Mesenchymal stem cell (in vitro differentiated cells and primary cell): ENCODE measurements around the gene GLTP.
A peak's percentile ranks its signal among the peaks of the same experiment; 100 is the strongest.

Experiments
- DNase-seq: peaks from one replicate; pipeline ENCODE4 v3.0.0-alpha.2; 2013
- H2AFZ ChIP-seq: one replicate; pipeline ENCODE4 v1.6.1; 2013; ENCODE audit warnings: low read depth, mild to moderate bottlenecking, control low read depth, inconsistent platforms, low read length, moderate library complexity
- H2AK5ac ChIP-seq: 2 replicates; pipeline ENCODE4 v1.6.1; 2013; ENCODE audit warnings: low read length, moderate library complexity, mild to moderate bottlenecking, inconsistent platforms; ENCODE audit not compliant: severe bottlenecking
- H2BK120ac ChIP-seq: one replicate; pipeline ENCODE4 v1.6.1; 2013; ENCODE audit warnings: low read depth, mild to moderate bottlenecking, inconsistent platforms, low read length, moderate library complexity
- H2BK12ac ChIP-seq, 2 experiments: one replicate each; pipeline ENCODE4 v1.6.1; 2013; ENCODE audit warnings: inconsistent platforms in 2 of 2, low read length in 2 of 2, mild to moderate bottlenecking in 2 of 2, moderate library complexity in 2 of 2, control low read depth in 1 of 2
- H2BK15ac ChIP-seq: one replicate; pipeline ENCODE4 v1.6.1; 2013; ENCODE audit warnings: mild to moderate bottlenecking, low read depth, inconsistent platforms; ENCODE audit not compliant: poor library complexity, severe bottlenecking
- H2BK5ac ChIP-seq: 2 replicates; pipeline ENCODE4 v1.6.1; 2013; ENCODE audit warnings: low read depth, mild to moderate bottlenecking, low read length, control low read depth, inconsistent platforms; ENCODE audit not compliant: poor library complexity, severe bottlenecking
- H3K14ac ChIP-seq, 2 experiments: one replicate each; pipeline ENCODE4 v1.6.1; 2013; ENCODE audit warnings: inconsistent platforms in 2 of 2, low read length in 2 of 2, control low read depth in 1 of 2, mild to moderate bottlenecking in 1 of 2, moderate library complexity in 1 of 2
- H3K18ac ChIP-seq, 2 experiments: one replicate each; pipeline ENCODE4 v1.6.1; 2013; ENCODE audit warnings: inconsistent platforms in 2 of 2, low read length in 2 of 2, control low read depth in 1 of 2, low read depth in 1 of 2, mild to moderate bottlenecking in 1 of 2
- H3K23ac ChIP-seq, 2 experiments: one replicate each; pipeline ENCODE4 v1.6.1; 2013; ENCODE audit warnings: inconsistent platforms in 2 of 2, low read length in 2 of 2, mild to moderate bottlenecking in 2 of 2, moderate library complexity in 2 of 2, control low read depth in 1 of 2
- H3K27ac ChIP-seq: 2 replicates; pipeline ENCODE4 v1.5.1; 2013; ENCODE audit warnings: mild to moderate bottlenecking, moderate library complexity, low read length, control low read depth, inconsistent platforms; ENCODE audit not compliant: poor library complexity, severe bottlenecking
- H3K27me3 ChIP-seq, 2 experiments: 2 replicates each; pipeline versions ENCODE4 v1.6.1 to v1.7.0; 2013; ENCODE audit warnings: low read length in 2 of 2, mild to moderate bottlenecking in 2 of 2, moderate library complexity in 2 of 2, control low read depth in 1 of 2, inconsistent platforms in 1 of 2; ENCODE audit not compliant: control insufficient read depth in 1 of 2, insufficient read depth in 1 of 2
- H3K36me3 ChIP-seq, 2 experiments: 2 replicates each; pipeline versions ENCODE4 v1.6.1 to v1.7.0; 2013; ENCODE audit warnings: low read length in 2 of 2, control low read depth in 1 of 2, inconsistent platforms in 1 of 2, low read depth in 1 of 2, mild to moderate bottlenecking in 1 of 2; ENCODE audit not compliant: insufficient read depth in 2 of 2, control insufficient read depth in 1 of 2
- H3K4ac ChIP-seq, 2 experiments: one replicate each; pipeline ENCODE4 v1.6.1; 2013; ENCODE audit warnings: inconsistent platforms in 2 of 2, low read length in 2 of 2, mild to moderate bottlenecking in 2 of 2, moderate library complexity in 2 of 2, control low read depth in 1 of 2, low read depth in 1 of 2
- H3K4me1 ChIP-seq: 2 replicates; pipeline ENCODE4 v1.6.1; 2013; ENCODE audit warnings: low read depth, low read length, control low read depth; ENCODE audit not compliant: control insufficient read depth, insufficient read depth
- H3K4me2 ChIP-seq: 2 replicates; pipeline ENCODE4 v1.6.1; 2013; ENCODE audit warnings: low read length, mild to moderate bottlenecking, inconsistent platforms; ENCODE audit not compliant: poor library complexity, severe bottlenecking
- H3K4me3 ChIP-seq, 2 experiments: 2 replicates each; pipeline versions ENCODE4 v1.5.1 to v1.7.0; 2013; ENCODE audit warnings: low read length in 2 of 2, mild to moderate bottlenecking in 2 of 2, control low read depth in 1 of 2, low read depth in 1 of 2; ENCODE audit not compliant: insufficient read depth in 1 of 2
- H3K79me1 ChIP-seq: replicated peaks from 2 replicates; pipeline ENCODE4 v1.6.1; 2013; ENCODE audit warnings: mild to moderate bottlenecking, control low read depth, low read length, inconsistent platforms; ENCODE audit not compliant: poor library complexity, severe bottlenecking
- H3K9ac ChIP-seq: 2 replicates; pipeline ENCODE4 v1.7.0; 2013; ENCODE audit warnings: mild to moderate bottlenecking, low read length, moderate library complexity
- H3K9me3 ChIP-seq: 2 replicates; pipeline ENCODE4 v1.7.0; 2013; ENCODE audit warnings: mild to moderate bottlenecking, low read length; ENCODE audit not compliant: control insufficient read depth
- H4K8ac ChIP-seq: one replicate; pipeline ENCODE4 v1.6.1; 2013; ENCODE audit warnings: inconsistent platforms, mild to moderate bottlenecking, low read length, moderate library complexity
- H4K91ac ChIP-seq: one replicate; pipeline ENCODE4 v1.6.1; 2013; ENCODE audit warnings: mild to moderate bottlenecking, low read length, inconsistent platforms
- WGBS: methylation state at CpG from one replicate; pipeline ENCODE4 v1.1.7; 2013; ENCODE audit warnings: mixed read lengths; 5-methylcytosine and 5-hydroxymethylcytosine counted together

GLTP gene

DNA sequence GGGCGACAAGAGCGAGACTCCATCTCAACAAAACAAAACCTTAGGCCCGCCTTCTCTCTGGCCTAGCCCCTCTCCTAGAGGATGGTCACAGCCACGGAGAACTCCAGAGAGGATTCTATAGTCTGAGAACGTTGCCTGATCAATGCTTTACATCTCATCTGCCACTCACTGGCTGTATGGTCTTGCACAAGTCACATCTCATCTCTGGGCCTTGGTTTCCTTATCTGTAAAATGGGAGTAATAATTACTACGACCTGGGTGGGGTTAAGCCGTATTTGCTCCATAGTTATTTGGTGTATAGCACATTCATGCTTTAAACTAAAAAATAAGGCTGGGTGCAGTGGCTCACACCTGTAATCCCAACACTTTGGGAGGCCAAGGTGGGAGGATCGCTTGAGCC lies 55.6 kb downstream of the GLTP start:
- H4K8ac ChIP-seq = no peak overlapping the region
- 85% methylated on average over 7 of the region's 8 CpGs for WGBS
- H3K4me3 ChIP-seq = no peak overlapping the region
- no peak overlapping the region for H2BK12ac ChIP-seq
- no peak overlapping the region for H2BK5ac ChIP-seq
- no peak overlapping the region for H4K91ac ChIP-seq
- H3K9me3 ChIP-seq = no peaks in the 10 kb centered on the region
- H3K23ac ChIP-seq = no peak overlapping the region
- no peak overlapping the region for H3K9ac ChIP-seq
- H3K4ac ChIP-seq = no peak overlapping the region
- H3K27ac ChIP-seq = no peak overlapping the region
- H3K14ac ChIP-seq = no peak overlapping the region
- no peaks in the 10 kb centered on the region for H3K27me3 ChIP-seq
- no peak overlapping the region for H2AFZ ChIP-seq
- H2BK15ac ChIP-seq = no peak overlapping the region
- H3K36me3 ChIP-seq = no peaks in the 10 kb centered on the region
- no peak overlapping the region for H3K18ac ChIP-seq
- peaks cover 10% of the 10 kb centered on the region for H3K4me1 ChIP-seq
- no peak overlapping the region for H3K4me2 ChIP-seq
- H2BK120ac ChIP-seq = no peak overlapping the region
- DNase-seq = no peak
- no peak overlapping the region for H2AK5ac ChIP-seq
- peaks cover 6% of the 10 kb centered on the region for H3K79me1 ChIP-seq

DNA sequence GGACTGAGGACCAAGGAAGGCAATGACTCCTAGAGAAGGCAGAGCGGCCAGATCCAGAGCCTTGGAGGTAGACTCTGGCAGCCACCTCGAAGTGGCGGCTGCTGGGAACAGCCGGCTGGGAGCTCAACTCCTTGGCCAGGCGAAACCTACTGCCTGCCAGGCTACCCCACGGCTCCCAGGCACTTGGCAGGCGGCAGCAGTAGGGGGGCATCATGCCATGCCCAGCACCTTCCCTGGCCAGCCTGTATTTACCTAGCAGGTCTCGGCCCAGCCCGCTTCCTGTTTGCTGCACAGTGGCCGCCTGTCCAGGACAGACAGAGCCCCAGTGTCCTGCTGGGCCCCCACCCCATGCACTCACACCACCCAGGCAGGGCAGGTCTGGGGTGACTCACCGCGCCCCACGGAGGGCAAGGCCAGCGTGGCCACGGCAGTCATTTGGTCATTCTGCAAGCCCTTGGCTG lies 57.4 kb downstream of the GLTP start:
- no peak overlapping the region for H3K4me2 ChIP-seq
- no peaks in the 10 kb centered on the region for H3K36me3 ChIP-seq
- H3K79me1 ChIP-seq = peaks cover 3% of the 10 kb centered on the region
- H2BK5ac ChIP-seq = no peak overlapping the region
- peak overlapping the region in 1 of 2 experiments; percentile 27 for H3K23ac ChIP-seq
- DNase-seq = no peak
- H3K9me3 ChIP-seq = no peaks in the 10 kb centered on the region
- H3K4ac ChIP-seq = no peak overlapping the region
- no peak overlapping the region for H2BK120ac ChIP-seq
- no peak overlapping the region for H2BK12ac ChIP-seq
- H4K8ac ChIP-seq = no peak overlapping the region
- H3K4me3 ChIP-seq = no peak overlapping the region
- H3K27ac ChIP-seq = no peak overlapping the region
- peak overlapping the region in 1 of 2 experiments; percentile 25 for H3K18ac ChIP-seq
- 82% methylated on average over 15 of the region's 15 CpGs for WGBS
- H3K14ac ChIP-seq = peak overlapping the region in 1 of 2 experiments; percentile 62
- peaks cover 10% of the 10 kb centered on the region for H3K4me1 ChIP-seq
- no peak overlapping the region for H3K9ac ChIP-seq
- H2AK5ac ChIP-seq = no peak overlapping the region
- no peak overlapping the region for H2AFZ ChIP-seq
- H3K27me3 ChIP-seq = peaks cover 4 to 9% of the 10 kb centered on the region in 2 experiments
- H4K91ac ChIP-seq = no peak overlapping the region
- no peak overlapping the region for H2BK15ac ChIP-seq

GRCh38 chr12:109822416-109822815 lies 57.9 kb downstream of the GLTP start:
- Histone ChIP-seq H3K23ac (no peak overlapping the region), H3K4me2 (no peak overlapping the region), H2AK5ac (no peak overlapping the region), H3K9me3 (no peaks in the 10 kb centered on the region), H2BK5ac (no peak overlapping the region), H3K4ac (no peak overlapping the region), H4K91ac (no peak overlapping the region), H2BK12ac (no peak overlapping the region), H3K18ac (no peak overlapping the region), H2BK15ac (no peak overlapping the region), H3K4me3 (no peak overlapping the region), H3K14ac (no peak overlapping the region), H3K4me1 (peaks cover 10% of the 10 kb centered on the region), H3K36me3 (no peaks in the 10 kb centered on the region), H3K27me3 (peaks cover 4 to 9% of the 10 kb centered on the region in 2 experiments), H3K27ac (no peak overlapping the region), H3K9ac (no peak overlapping the region), H2BK120ac (no peak overlapping the region), H2AFZ (no peak overlapping the region), H4K8ac (no peak overlapping the region), H3K79me1 (peaks cover 3% of the 10 kb centered on the region)
- DNase-seq = no peak
- WGBS = 77% methylated on average over 7 of the region's 7 CpGs

GRCh38 chr12:109821968-109822367 lies 58.4 kb downstream of the GLTP start:
- no peaks in the 10 kb centered on the region for H3K9me3 ChIP-seq
- no peak overlapping the region for H3K27ac ChIP-seq
- H2AFZ ChIP-seq = no peak overlapping the region
- no peak overlapping the region for H2BK120ac ChIP-seq
- H3K27me3 ChIP-seq = peaks cover 4 to 9% of the 10 kb centered on the region in 2 experiments
- no peaks in the 10 kb centered on the region for H3K36me3 ChIP-seq
- DNase-seq = no peak
- no peak overlapping the region for H3K4ac ChIP-seq
- no peak overlapping the region for H3K23ac ChIP-seq
- no peak overlapping the region for H3K14ac ChIP-seq
- no peak overlapping the region for H2BK15ac ChIP-seq
- no peak overlapping the region for H2BK5ac ChIP-seq
- H3K9ac ChIP-seq = no peak overlapping the region
- peaks cover 10% of the 10 kb centered on the region for H3K4me1 ChIP-seq
- H3K4me2 ChIP-seq = no peak overlapping the region
- H3K4me3 ChIP-seq = no peak overlapping the region
- H3K18ac ChIP-seq = no peak overlapping the region
- no peak overlapping the region for H2BK12ac ChIP-seq
- no peak overlapping the region for H4K91ac ChIP-seq
- H4K8ac ChIP-seq = no peak overlapping the region
- H2AK5ac ChIP-seq = no peak overlapping the region
- peaks cover 3% of the 10 kb centered on the region for H3K79me1 ChIP-seq
